Karpas-422 (cell line): Measurements from ENCODE around the gene TNFAIP1. TPM values are rescaled to one million over a fixed set of nuclear protein-coding genes. Genes with fewer than 3 reads are reported as not detected.
"Not testable (repeated sequence)": the region's sequence is repeated elsewhere in the genome, so short reads cannot be mapped to it uniquely, and the experiment has no call there.

ENCODE experiments used
- DNase-seq: peaks from one replicate; pipeline ENCODE4 v3.0.0-alpha.2; 2015
- H2AFZ ChIP-seq: fragments of 200-600 bp; sonication (generic); 2 replicates; pipeline ENCODE4 v1.6.1; 2014; ENCODE audit warnings: antibody characterized with exemption, low read length, mixed read lengths
- H3K27ac ChIP-seq: fragments of 200-600 bp; sonication (generic); 2 replicates; pipeline ENCODE4 v1.5.1; 2014; ENCODE audit warnings: mild to moderate bottlenecking, low read length, moderate library complexity
- H3K27me3 ChIP-seq: fragments of 200-600 bp; sonication (generic); 2 replicates; pipeline ENCODE4 v1.6.1; 2014; ENCODE audit warnings: low read length, mixed read lengths
- H3K36me3 ChIP-seq: fragments of 200-600 bp; sonication (generic); 2 replicates; pipeline ENCODE4 v1.6.1; 2014; ENCODE audit warnings: low read length, mixed read lengths; ENCODE audit not compliant: insufficient read depth
- H3K4me1 ChIP-seq: fragments of 200-600 bp; sonication (generic); 2 replicates; pipeline ENCODE4 v1.6.1; 2014; ENCODE audit warnings: mild to moderate bottlenecking, low read length, mixed read lengths
- H3K4me2 ChIP-seq: fragments of 200-600 bp; sonication (generic); 2 replicates; pipeline ENCODE4 v1.6.1; 2014; ENCODE audit warnings: low read length, low read depth, mild to moderate bottlenecking; ENCODE audit not compliant: poor library complexity, severe bottlenecking
- H3K4me3 ChIP-seq: fragments of 200-600 bp; sonication (generic); 2 replicates; pipeline ENCODE4 v1.5.1; 2014; ENCODE audit warnings: mild to moderate bottlenecking, antibody characterized with exemption, low read length, mixed read lengths
- H3K79me2 ChIP-seq: fragments of 200-600 bp; sonication (generic); 2 replicates; pipeline ENCODE4 v1.6.1; 2014; ENCODE audit warnings: mild to moderate bottlenecking, low read length, mixed read lengths
- H3K9ac ChIP-seq: fragments of 200-600 bp; sonication (generic); 2 replicates; pipeline ENCODE4 v1.6.0; 2014; ENCODE audit warnings: low read length
- H3K9me2 ChIP-seq: fragments of 200-600 bp; sonication (generic), shearing (Covaris generic); replicated peaks from 2 replicates; pipeline ENCODE4 v1.6.0; 2014; ENCODE audit warnings: mild to moderate bottlenecking, low read length, moderate library complexity; ENCODE audit not compliant: insufficient read depth
- H3K9me3 ChIP-seq: fragments of 300-700, 200-600 bp; sonication (generic); 2 replicates; pipeline ENCODE4 v1.6.1; 2014; ENCODE audit warnings: low read length, mixed read lengths
- H4K20me1 ChIP-seq: fragments of 200-600 bp; sonication (generic); 2 replicates; pipeline ENCODE4 v1.6.1; 2014; ENCODE audit warnings: mild to moderate bottlenecking, antibody characterized with exemption, low read length, low read depth; ENCODE audit not compliant: insufficient read depth
- total RNA-seq: library from RNA; depleted of rRNA; stranded (reverse); fragments of >200 nt; shearing (Covaris generic); gene quantifications from 2 replicates; pipeline ENCODE4 v1.2.3, GENCODE V29; 2014; ENCODE audit warnings: low replicate concordance; rRNA removed

The TNFAIP1 gene, protein sequence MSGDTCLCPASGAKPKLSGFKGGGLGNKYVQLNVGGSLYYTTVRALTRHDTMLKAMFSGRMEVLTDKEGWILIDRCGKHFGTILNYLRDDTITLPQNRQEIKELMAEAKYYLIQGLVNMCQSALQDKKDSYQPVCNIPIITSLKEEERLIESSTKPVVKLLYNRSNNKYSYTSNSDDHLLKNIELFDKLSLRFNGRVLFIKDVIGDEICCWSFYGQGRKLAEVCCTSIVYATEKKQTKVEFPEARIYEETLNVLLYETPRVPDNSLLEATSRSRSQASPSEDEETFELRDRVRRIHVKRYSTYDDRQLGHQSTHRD
- 8.5 and 16.6 TPM in 2 replicates for total RNA-seq

DNA sequence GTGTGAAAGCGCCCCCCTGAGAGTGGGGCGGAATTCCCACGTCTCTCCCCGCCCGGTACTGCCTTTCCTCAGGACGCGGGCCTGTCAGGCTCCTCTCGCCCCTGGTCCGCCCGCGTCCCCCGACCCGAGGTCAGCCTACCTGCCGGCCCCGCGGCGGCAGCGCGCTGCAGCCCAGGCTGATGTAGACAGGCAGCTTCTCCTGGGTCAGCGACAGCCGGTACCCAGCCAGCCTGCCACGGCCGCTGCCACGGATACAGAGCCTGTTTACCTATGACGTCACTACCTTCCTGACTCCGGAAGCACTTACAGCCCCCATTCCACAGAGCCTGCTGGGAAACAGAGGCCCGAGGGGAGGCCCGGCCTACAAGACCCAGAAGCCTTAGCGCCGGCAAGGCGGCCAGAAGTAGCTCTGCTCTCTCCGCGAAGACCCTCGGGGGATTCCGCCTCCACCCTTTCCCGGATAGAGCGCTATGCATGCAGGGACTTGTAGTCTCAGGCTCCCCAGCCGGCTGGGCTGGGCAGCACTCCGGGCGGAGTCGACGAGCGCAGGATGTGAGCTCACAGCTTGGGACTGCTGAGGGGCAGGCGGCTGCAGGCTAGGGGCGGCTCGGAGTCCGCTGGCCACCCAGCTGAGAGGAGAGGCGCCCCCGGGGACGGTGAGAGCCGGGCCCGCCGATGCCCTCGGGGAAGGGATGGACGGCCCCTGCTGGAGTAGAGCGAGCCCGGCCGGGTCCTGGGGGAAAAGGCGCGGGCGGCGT lies at the start of gene TNFAIP1, which contains the start of gene IFT20:
TNFAIP1 (plus strand) TSS at position 561 of the 758 bp plus-strand sequence. CDS start 3,761 bp downstream, outside the sequence.
IFT20 (minus strand) TSS at position 272 of the 758 bp plus-strand sequence. CDS start 3,487 bp downstream, outside the sequence.
- Histone ChIP-seq H3K4me1 (peaks cover 27% of the 10 kb centered on the region), H3K9ac (peak within 1 kb of the TSS; percentile 91), H3K79me2 (peaks cover 55% of the 10 kb centered on the region), H3K9me2 (no peaks in the 10 kb centered on the region), H3K36me3 (no peaks in the 10 kb centered on the region), H3K9me3 (no peaks in the 10 kb centered on the region), H2AFZ (peak within 1 kb of the TSS; percentile 40; the same call in 1 of the 2 replicates), H3K27me3 (no peaks in the 10 kb centered on the region), H4K20me1 (no peaks in the 10 kb centered on the region), H3K4me3 (peak within 1 kb of the TSS; percentile 89), H3K4me2 (peak within 1 kb of the TSS; percentile 99), H3K27ac (no peak within 1 kb of the TSS)
- peak; percentile 100 for DNase-seq

DNA sequence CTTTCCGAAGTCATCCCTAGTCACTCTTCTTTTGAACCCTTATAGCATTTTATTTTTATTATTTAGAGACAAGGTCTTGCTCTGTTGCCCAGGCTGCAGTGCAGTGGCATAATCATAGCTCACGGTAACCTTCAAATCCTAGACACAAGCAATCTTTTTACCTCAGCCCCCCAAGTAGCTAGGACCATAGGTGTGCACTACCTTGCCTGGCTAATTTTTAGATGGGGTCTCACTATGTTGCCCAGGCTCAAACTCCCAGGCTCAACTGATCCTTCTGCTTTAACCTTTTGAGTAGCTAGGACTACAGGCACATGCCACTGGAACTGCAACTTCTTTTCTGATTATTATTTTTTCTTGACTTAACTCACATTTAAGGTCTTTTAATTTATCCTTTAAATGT lies 49.6 kb upstream of the TNFAIP1 start:
- no peak overlapping the region for H2AFZ ChIP-seq
- no peaks in the 10 kb centered on the region for H3K9me2 ChIP-seq
- no peak overlapping the region for H3K27ac ChIP-seq
- no peaks in the 10 kb centered on the region for H3K27me3 ChIP-seq
- no peaks in the 10 kb centered on the region for H3K9me3 ChIP-seq
- H3K4me3 ChIP-seq, result no peak overlapping the region
- no peaks in the 10 kb centered on the region for H3K36me3 ChIP-seq
- no peak overlapping the region for H3K4me2 ChIP-seq
- DNase-seq, result no peak
- no peak overlapping the region for H3K9ac ChIP-seq
- H3K4me1 ChIP-seq, result no peaks in the 10 kb centered on the region
- no peaks in the 10 kb centered on the region for H4K20me1 ChIP-seq
- H3K79me2 ChIP-seq, result no peaks in the 10 kb centered on the region

DNA sequence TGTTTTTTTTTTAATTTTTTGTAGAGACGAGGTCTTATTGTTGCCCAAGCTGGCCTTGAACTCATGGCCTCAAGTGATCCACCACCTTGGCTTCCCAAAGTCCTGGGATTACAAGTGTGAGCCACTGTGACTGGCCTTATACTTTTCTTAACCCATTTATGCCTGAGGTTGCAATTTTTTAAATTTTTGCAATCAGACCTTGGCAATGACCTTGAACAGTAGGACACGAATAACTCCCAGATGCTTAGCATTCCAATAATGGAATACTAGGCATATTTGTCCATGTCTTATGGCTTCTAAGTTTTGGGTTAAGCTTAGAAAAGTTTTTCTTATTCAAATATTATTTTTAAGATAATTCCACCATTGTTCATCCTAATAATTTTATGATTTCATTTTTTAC lies 44.9 kb upstream of the TNFAIP1 start:
- Histone ChIP-seq H3K4me2 (no peak overlapping the region), H2AFZ (no peak overlapping the region), H3K27ac (no peak overlapping the region), H3K9me2 (no peaks in the 10 kb centered on the region), H3K4me3 (no peak overlapping the region), H3K27me3 (no peaks in the 10 kb centered on the region), H3K9me3 (no peaks in the 10 kb centered on the region), H3K9ac (no peak overlapping the region), H4K20me1 (no peaks in the 10 kb centered on the region), H3K36me3 (no peaks in the 10 kb centered on the region), H3K79me2 (no peaks in the 10 kb centered on the region), H3K4me1 (peaks cover under 1% of the 10 kb centered on the region; the same call in 1 of the 2 replicates)
- no peak for DNase-seq

DNA sequence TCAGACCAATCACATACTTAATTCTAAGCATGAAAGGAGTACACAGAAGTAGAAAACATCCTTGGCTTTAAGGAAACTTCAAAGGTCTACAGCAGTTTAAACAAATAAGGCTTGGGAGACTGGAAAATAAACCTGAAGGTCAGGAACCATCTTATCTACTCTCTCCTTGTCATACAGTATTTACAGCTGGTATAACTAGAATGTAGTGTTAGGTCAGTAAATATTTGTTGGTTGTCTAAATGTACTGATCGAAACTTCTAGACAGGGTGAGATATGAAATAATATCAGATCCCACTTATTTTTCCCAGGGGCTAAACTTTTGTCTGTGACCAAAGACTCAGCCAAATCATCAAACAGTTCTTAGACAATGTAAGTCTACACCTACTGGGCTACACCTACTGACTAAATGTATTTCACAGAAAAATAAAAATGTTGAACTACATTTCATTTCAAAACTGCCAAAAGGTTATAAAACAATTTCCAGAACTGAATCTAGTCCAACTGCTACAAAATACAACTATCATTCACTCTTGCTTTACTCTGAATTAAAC lies 43.7 kb upstream of the TNFAIP1 start:
- H3K4me2 ChIP-seq, result no peak overlapping the region

DNA sequence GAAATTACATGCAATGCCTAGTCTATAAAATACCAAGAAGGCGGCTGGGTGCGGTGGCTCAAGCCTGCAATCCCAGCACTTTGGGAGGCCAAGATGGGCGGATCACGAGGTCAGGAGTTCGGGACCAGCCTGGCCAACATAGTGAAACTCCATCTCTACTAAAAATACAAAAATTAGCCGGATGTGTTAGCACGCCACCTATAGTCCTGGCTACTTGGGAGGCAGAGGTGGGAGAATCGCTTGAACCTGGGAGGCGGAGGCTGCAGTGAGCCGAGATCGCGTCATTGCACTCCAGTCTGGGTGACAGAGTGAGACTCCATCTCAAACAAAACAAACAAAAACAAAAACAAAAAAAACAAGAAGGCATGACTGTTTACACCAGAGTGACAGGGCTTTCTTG lies 42.7 kb upstream of the TNFAIP1 start:
- H4K20me1 ChIP-seq, H3K27ac ChIP-seq, H3K27me3 ChIP-seq, H3K4me2 ChIP-seq, H3K36me3 ChIP-seq, H3K79me2 ChIP-seq, H3K9me3 ChIP-seq, H3K9me2 ChIP-seq, H2AFZ ChIP-seq, H3K4me3 ChIP-seq, H3K9ac ChIP-seq, DNase-seq: not testable (repeated sequence)
- H3K4me1 ChIP-seq, result peaks cover 12% of the 10 kb centered on the region

More for the DNA sequence above, 43.7 kb upstream of the TNFAIP1 start:
- Histone ChIP-seq H4K20me1 (no peaks in the 10 kb centered on the region), H3K27me3 (no peaks in the 10 kb centered on the region), H3K9ac (no peak overlapping the region), H3K4me3 (no peak overlapping the region), H3K27ac (no peak overlapping the region), H2AFZ (no peak overlapping the region), H3K9me2 (no peaks in the 10 kb centered on the region), H3K36me3 (no peaks in the 10 kb centered on the region), H3K4me1 (peaks cover 12% of the 10 kb centered on the region), H3K79me2 (no peaks in the 10 kb centered on the region), H3K9me3 (no peaks in the 10 kb centered on the region)
- DNase-seq, result no peak

DNA sequence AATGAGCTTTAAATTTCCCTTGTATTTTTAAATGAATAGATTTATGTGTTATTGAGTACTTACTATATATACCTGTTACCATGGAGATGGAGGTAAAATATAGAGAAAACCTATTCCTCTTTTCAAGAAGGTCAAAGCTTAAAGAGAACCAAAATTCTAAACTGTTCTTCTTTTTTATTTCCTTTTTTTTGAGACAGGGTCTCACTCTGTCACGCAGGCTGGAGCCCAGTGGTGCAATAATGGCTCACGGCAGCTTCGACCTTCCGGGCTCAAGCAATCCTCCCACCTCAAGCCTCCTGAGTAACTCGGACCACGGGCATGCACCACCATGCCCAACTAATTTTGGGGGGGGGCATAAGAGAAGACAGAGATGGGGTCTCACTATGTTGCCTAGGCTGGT lies 41.6 kb upstream of the TNFAIP1 start:
- Histone ChIP-seq H4K20me1 (no peaks in the 10 kb centered on the region), H3K27me3 (no peaks in the 10 kb centered on the region), H3K4me1 (peaks cover 12% of the 10 kb centered on the region), H3K79me2 (no peaks in the 10 kb centered on the region), H3K4me2 (no peak overlapping the region), H3K4me3 (no peak overlapping the region), H3K27ac (no peak overlapping the region), H3K9me3 (no peaks in the 10 kb centered on the region), H3K36me3 (no peaks in the 10 kb centered on the region), H3K9ac (no peak overlapping the region), H3K9me2 (no peaks in the 10 kb centered on the region), H2AFZ (no peak overlapping the region)
- DNase-seq, result no peak

DNA sequence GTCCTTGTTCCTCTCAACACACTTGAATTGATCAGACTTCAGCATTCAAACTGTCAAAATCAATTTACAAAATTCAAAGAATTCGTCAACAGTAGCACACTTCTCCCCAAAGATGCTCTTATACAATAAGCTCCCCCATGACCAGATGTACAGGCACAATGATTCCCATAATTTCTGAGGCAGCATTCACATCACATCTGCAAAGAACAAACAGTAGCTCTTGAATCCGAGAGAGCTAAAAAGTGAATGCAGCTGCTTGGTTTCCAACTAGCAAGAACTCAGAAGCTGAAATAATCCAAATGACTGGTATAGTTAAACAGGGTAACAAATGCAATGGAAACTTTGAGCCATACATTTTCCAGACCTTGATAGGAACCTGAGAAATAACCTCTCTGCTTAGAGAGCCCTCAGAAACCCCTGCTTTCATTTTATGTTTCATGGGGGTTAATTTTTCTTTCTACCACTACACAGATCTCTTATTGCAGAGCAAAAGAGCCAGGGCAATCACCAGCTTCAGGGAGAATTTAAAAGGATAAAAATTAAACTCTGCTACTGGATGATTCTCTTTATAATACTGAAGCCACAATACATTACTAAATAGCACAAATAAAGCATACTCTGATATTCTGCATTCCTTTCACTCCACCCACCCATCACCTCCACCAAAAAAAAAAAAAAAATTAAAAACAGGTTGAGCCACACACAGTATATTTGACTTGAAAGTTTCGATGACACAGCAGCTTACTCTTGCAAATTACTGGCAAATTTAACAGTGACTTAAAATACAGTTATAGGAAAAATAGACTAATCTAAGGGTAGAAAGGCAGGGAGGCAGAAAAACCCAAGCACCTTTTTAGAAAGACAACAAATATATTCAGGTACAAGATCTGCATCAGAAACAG lies 39.6 kb upstream of the TNFAIP1 start:
- H3K36me3 ChIP-seq, result no peaks in the 10 kb centered on the region
- H3K4me3 ChIP-seq, result no peak overlapping the region
- H3K27me3 ChIP-seq, result no peaks in the 10 kb centered on the region
- peaks cover 16% of the 10 kb centered on the region for H3K4me1 ChIP-seq
- DNase-seq, result no peak
- no peaks in the 10 kb centered on the region for H4K20me1 ChIP-seq
- H3K27ac ChIP-seq, result no peak overlapping the region
- H3K9me2 ChIP-seq, result no peaks in the 10 kb centered on the region
- no peak overlapping the region for H3K4me2 ChIP-seq
- no peaks in the 10 kb centered on the region for H3K9me3 ChIP-seq
- H2AFZ ChIP-seq, result no peak overlapping the region
- no peaks in the 10 kb centered on the region for H3K79me2 ChIP-seq
- no peak overlapping the region for H3K9ac ChIP-seq
